Measurements from ENCODE around the gene MARCKSL1.
"Not testable (repeated sequence)": the region's sequence is repeated elsewhere in the genome, so short reads cannot be mapped to it uniquely, and the experiment has no call there.

- TF ChIP-seq CTCF (IDR thresholded peaks at IDR 0.05 in 8 of 11, conservative IDR thresholded peaks at IDR 0.05 in 3 of 11); POLR2AphosphoS5 (IDR thresholded peaks at IDR 0.05); POLR2A (IDR thresholded peaks at IDR 0.05): not testable (repeated sequence)
These were observed 19.7 kb upstream of the MARCKSL1 start for GRCh38 chr1:32355778-32356177.
